Islet of Langerhans (tissue), 1 donor: Measurements from ENCODE around the gene UBXN2A.

Experiments
- FAIRE-seq: peaks from one replicate; lab custom pipeline; 2011; peaks lifted over from hg19 to GRCh38; lab: Jason Lieb, UNC

The UBXN2A gene

GRCh38 chr2:23939987-23940717 is at the start of gene UBXN2A:
TSS of gene UBXN2A (plus strand) at chr2:23940463. CDS start at chr2:23958315, 17,852 bp downstream.
- FAIRE-seq, result no peak

- no peak for FAIRE-seq
Observed at GRCh38 chr2:23900133-23900532, 40.1 kb upstream of the UBXN2A start.

GRCh38 chr2:23900541-23901322 is 39.5 kb upstream of the UBXN2A start:
- peak; percentile 24 for FAIRE-seq

- no peak for FAIRE-seq
Observed at GRCh38 chr2:23901966-23902846, 38.1 kb upstream of the UBXN2A start.

GRCh38 chr2:23903034-23903433 is 37.2 kb upstream of the UBXN2A start:
- FAIRE-seq, result no peak

GRCh38 chr2:23904215-23904614 is 36.0 kb upstream of the UBXN2A start:
- no peak for FAIRE-seq

GRCh38 chr2:23904692-23905091 is 35.6 kb upstream of the UBXN2A start:
- FAIRE-seq, result no peak

GRCh38 chr2:23905155-23905554 is 35.1 kb upstream of the UBXN2A start:
- FAIRE-seq, result no peak

- FAIRE-seq, result no peak
Observed at GRCh38 chr2:23912054-23912453, 28.2 kb upstream of the UBXN2A start.

- no peak for FAIRE-seq
Observed at GRCh38 chr2:23915327-23915726, 24.9 kb upstream of the UBXN2A start.

- FAIRE-seq, result no peak
Observed at GRCh38 chr2:23916727-23917405, 23.4 kb upstream of the UBXN2A start.

GRCh38 chr2:23918837-23919489 is 21.3 kb upstream of the UBXN2A start:
- FAIRE-seq, result no peak

- no peak for FAIRE-seq
Observed at GRCh38 chr2:23924589-23925359, 15.5 kb upstream of the UBXN2A start.

- no peak for FAIRE-seq
Observed at GRCh38 chr2:23925702-23926289, 14.5 kb upstream of the UBXN2A start.

- no peak for FAIRE-seq
Observed at GRCh38 chr2:23926290-23926749, 13.9 kb upstream of the UBXN2A start.

- no peak for FAIRE-seq
Observed at GRCh38 chr2:23926750-23927571, 13.3 kb upstream of the UBXN2A start, which contains the start of gene ATAD2B. TSS of gene ATAD2B (minus strand) at chr2:23927123. CDS start at chr2:23926770, 353 bp downstream.

GRCh38 chr2:23934259-23934658 is 6.0 kb upstream of the UBXN2A start:
- no peak for FAIRE-seq

- no peak for FAIRE-seq
Observed at GRCh38 chr2:23940718-23941620, 706 bp downstream of the UBXN2A start.
